ENCODE results near the gene PRR13.

DNA sequence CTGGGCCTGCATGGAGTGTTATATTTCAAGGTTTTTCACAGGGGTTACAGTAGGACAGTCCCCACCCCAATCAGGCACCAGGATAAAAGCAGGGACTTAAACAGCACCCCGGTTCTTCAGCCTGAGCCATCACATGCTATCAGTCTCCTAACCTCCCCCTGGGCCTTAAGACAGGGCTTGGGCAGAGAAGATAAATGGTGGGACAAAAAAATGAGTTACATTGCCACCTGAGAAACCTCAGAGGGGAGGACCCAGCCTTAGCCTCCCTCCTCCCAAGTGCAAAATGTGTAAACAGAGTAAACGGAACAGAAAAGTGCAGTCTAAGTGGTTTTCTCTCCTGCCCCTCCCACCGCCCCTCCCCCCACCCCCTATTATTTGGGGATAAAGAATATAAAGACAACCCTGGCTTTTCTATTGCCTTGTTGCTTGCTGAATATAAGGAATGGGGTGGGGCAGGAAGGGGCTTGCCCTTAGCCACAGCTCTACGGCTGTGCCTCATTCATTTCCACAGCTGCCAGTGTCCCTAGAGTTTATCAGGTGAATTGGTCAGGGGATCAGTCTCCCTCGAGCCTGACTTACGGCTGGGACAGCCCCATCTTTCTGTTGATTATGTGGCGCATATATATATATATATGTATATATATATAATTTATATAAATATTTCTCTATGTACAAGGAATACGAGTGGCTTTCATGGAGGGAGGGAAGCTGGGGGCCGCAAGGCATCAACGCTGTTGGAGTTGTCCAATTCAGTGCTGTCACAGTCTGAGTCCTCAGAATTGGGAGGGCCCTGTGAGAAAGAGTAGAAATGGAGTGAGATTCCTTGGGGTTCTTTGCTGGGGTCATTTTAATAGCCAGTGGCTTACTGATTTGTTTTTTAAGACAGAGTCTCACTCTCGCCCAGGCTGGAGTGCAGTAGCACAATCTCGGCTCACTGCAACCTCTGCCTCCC, 39.2 kb downstream of the PRR13 start:
- TF ChIP-seq POLR2A (IDR thresholded peaks at IDR 0.05; ENCODE audit: low read length) = no peak
- no peak for TF ChIP-seq GATA1 (IDR thresholded peaks at IDR 0.05; ENCODE audit: low read depth, low read length)

Measured in erythroblast (primary cell).